Smooth muscle cell of trachea (primary cell): ENCODE measurements around the gene HPD. TPM values are rescaled to one million over a fixed set of nuclear protein-coding genes. Genes with fewer than 3 reads are reported as not detected.

Experiments
- total RNA-seq: library from RNA; depleted of rRNA; stranded (reverse); fragments of >200 nt; gene quantifications from 2 replicates; pipeline ENCODE4 v1.2.1, GENCODE V29; 2014

Gene HPD
- 0.66 and 1.3 TPM in 2 replicates for total RNA-seq

GRCh38 chr12:121858662-121859572 is at the start of gene HPD:
TSS of gene HPD (minus strand) at chr12:121858859. CDS start at chr12:121858823, 36 bp downstream.

DNA sequence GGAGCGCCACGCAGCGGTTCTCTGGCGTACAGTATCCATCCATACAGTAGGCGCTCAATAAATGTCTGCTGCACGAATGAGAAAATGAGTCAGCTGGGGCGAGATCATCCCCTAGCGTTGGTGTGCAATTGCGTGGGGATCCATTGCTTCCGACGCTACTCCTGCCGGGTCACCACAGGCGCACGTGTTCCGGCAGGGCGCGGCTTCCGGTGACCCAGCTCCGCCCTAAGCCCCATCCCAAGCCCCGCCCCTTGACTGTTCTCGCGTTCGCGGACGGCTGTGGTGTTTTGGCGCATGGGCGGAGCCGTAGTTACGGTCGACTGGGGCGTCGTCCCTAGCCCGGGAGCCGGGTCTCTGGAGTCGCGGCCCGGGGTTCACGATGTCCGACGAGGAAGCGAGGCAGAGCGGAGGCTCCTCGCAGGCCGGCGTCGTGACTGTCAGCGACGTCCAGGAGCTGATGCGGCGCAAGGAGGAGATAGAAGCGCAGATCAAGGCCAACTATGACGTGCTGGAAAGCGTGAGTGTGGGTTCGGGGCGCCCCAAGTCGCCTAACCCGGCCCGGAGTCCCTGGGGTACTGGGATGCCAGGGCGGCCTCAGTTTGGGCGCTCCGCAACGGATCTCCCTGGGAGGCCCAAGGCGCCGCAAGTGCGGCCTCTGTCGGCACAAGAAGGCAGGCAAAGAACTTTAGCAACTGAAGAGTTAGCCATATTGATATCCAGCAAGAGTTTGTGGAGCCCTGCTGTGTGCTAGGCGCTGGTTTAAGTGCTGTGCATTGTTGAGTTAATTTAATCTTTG is 30.0 kb upstream of the HPD start, which contains the start of gene PSMD9:
PSMD9 (plus strand) TSS at position 313 of the 796 bp plus-strand sequence; CDS start at position 380, 67 bp downstream.

DNA sequence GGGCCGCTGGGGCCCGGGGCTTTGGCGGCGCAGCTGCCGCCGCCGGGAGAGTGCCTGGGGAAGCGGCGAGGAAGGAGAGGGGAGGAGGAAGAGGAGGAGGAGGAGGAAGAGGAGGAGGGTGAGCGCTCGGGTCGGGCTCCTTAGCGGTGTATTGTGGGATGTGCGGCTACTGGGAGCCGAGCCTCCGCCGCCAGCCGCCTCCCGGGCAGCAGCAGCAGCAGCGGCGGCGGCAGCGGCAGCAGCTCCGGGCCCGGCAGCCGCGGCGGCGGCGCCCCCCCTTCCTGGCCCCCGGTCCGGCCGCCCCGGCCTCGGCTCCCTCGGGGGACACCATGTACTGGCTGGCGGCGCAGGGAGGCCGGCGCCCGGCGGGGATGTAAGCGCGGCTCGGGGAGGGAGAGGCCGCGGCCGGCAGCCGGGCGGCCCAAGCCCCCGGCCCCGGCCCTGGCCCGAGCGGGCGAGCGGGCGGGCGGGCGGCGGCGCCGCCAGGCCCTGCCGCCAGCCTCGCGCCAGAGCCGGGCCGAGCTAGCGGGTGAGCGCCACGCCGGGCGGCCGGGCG is 54.7 kb downstream of the HPD start, which contains the start of gene SETD1B:
SETD1B (plus strand) TSS at position 149 of the 556 bp plus-strand sequence. CDS start 729 bp downstream, outside the sequence.

DNA sequence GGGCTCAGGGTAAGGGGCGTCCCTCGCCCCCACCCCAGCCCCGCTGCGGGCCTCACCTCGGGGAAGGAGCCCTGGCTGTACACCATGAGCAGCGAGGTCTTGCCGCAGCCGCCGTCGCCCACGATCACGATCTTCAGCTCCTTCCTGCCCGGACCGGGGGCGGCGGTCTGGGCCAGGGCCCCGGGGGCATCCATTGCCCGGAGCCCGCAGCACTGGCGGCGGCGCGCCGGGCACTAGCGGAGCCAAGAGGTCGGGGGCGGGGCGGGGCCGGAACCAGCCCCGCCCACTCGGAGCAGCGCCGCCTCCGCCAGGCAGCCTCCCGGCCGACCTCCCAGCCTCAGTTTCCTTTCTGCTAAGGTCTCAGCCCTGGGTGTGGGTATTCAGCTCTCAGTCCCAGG is 65.2 kb downstream of the HPD start, which contains the start of gene RHOF:
RHOF (minus strand) TSS at position 249 of the 398 bp plus-strand sequence; CDS start at position 194, 55 bp downstream.

Other genes with a start within 250 kb of the HPD start
- gene ORAI1, start 232.3 kb downstream of the HPD start, total RNA-seq = 8.3 and 14.4 TPM in 2 replicates
- 0.33 and 0.73 TPM in 2 replicates for gene MORN3, start 189.2 kb downstream of the HPD start, total RNA-seq
- gene TMEM120B, start 146.1 kb downstream of the HPD start, total RNA-seq = 11.5 and 17.5 TPM in 2 replicates
- gene RHOF, start 65.2 kb downstream of the HPD start, total RNA-seq = 8.8 and 9.3 TPM in 2 replicates
- gene SETD1B, start 54.9 kb downstream of the HPD start, total RNA-seq = 5.1 and 7.4 TPM in 2 replicates
- 94.4 and 139 TPM in 2 replicates for gene PSMD9, start 29.9 kb upstream of the HPD start, total RNA-seq
- 1.6 and 4.8 TPM in 2 replicates for gene CFAP251, start 59.7 kb upstream of the HPD start, total RNA-seq
- gene BCL7A, start 163.0 kb upstream of the HPD start, total RNA-seq = 4.5 and 5.3 TPM in 2 replicates
- gene MLXIP, start 219.9 kb upstream of the HPD start, total RNA-seq = 10.9 and 15.2 TPM in 2 replicates